Keratinocyte (primary cell): Measurements from ENCODE around the gene WDR26.

ENCODE experiments used
- CTCF ChIP-seq, 3 experiments: IDR thresholded peaks in 1 of 3; conservative IDR thresholded peaks in 1 of 3; optimal IDR thresholded peaks in 1 of 3; 2 replicates in 2 of 3; 3 replicates in 1 of 3; pipeline versions ENCODE3 to v1.5.1; 2011; ENCODE audit warnings: low read length in 3 of 3, mild to moderate bottlenecking in 3 of 3, moderate library complexity in 2 of 3, control low read depth in 1 of 3, inconsistent platforms in 1 of 3; ENCODE audit not compliant: insufficient read depth in 2 of 3; ENCODE audit errors: extremely low read depth in 1 of 3
- EZH2 ChIP-seq: IDR thresholded peaks from one replicate; pipeline ENCODE4 v1.6.1; 2012; ENCODE audit warnings: inconsistent platforms, mild to moderate bottlenecking, low read length, moderate library complexity

GRCh38 chr1:224380003-224380402, 54.6 kb downstream of the WDR26 start:
- TF ChIP-seq CTCF (optimal IDR thresholded peaks at IDR 0.05 in 1 of 3, IDR thresholded peaks at IDR 0.05 in 1 of 3, conservative IDR thresholded peaks at IDR 0.05 in 1 of 3; ENCODE audit: extremely low read depth in 1 of 3, insufficient read depth in 2 of 3, low read length in 3 of 3) (no peak), EZH2 (no peak)
